ENCODE measurements around the gene TICAM2.

The TICAM2 gene

GRCh38 chr5:115607935-115608334, 5.7 kb upstream of the TICAM2 start:
- no peak for DNase-seq (ENCODE audit: low spot score)

GRCh38 chr5:115605436-115605835, 3.2 kb upstream of the TICAM2 start:
- DNase-seq (ENCODE audit: low spot score) = no peak

GRCh38 chr5:115602591-115603125, 379 bp upstream of the TICAM2 start:
- peak; percentile 34 for DNase-seq (ENCODE audit: low spot score)

GRCh38 chr5:115600766-115601165, 1.5 kb downstream of the TICAM2 start:
- no peak for DNase-seq (ENCODE audit: low spot score)

GRCh38 chr5:115599924-115600323, 2.4 kb downstream of the TICAM2 start:
- no peak for DNase-seq (ENCODE audit: low spot score)

- DNase-seq (ENCODE audit: low spot score) = no peak
Measured at GRCh38 chr5:115599502-115599901, 2.8 kb downstream of the TICAM2 start.

GRCh38 chr5:115594128-115595047, 7.9 kb downstream of the TICAM2 start:
- no peak for DNase-seq (ENCODE audit: low spot score)

- no peak for DNase-seq (ENCODE audit: low spot score)
Measured at GRCh38 chr5:115589043-115589442, 13.2 kb downstream of the TICAM2 start.

GRCh38 chr5:115588640-115589039, 13.6 kb downstream of the TICAM2 start:
- DNase-seq (ENCODE audit: low spot score) = peak; percentile 74

- peak; percentile 56 for DNase-seq (ENCODE audit: low spot score)
Measured at GRCh38 chr5:115586525-115587146, 15.6 kb downstream of the TICAM2 start.

- no peak for DNase-seq (ENCODE audit: low spot score)
Measured at GRCh38 chr5:115585265-115585664, 17.0 kb downstream of the TICAM2 start.

- DNase-seq (ENCODE audit: low spot score) = no peak
Measured at GRCh38 chr5:115584501-115584900, 17.8 kb downstream of the TICAM2 start.

- no peak for DNase-seq (ENCODE audit: low spot score)
Measured at GRCh38 chr5:115583474-115583873, 18.8 kb downstream of the TICAM2 start.

GRCh38 chr5:115580941-115581340, 21.3 kb downstream of the TICAM2 start:
- DNase-seq (ENCODE audit: low spot score) = no peak

GRCh38 chr5:115579747-115580173, 22.5 kb downstream of the TICAM2 start:
- no peak for DNase-seq (ENCODE audit: low spot score)

GRCh38 chr5:115579216-115579615, 23.1 kb downstream of the TICAM2 start:
- DNase-seq (ENCODE audit: low spot score) = no peak

- no peak for DNase-seq (ENCODE audit: low spot score)
Measured at GRCh38 chr5:115578657-115579056, 23.6 kb downstream of the TICAM2 start.

GRCh38 chr5:115577741-115578140, 24.5 kb downstream of the TICAM2 start:
- no peak for DNase-seq (ENCODE audit: low spot score)

- no peak for DNase-seq (ENCODE audit: low spot score)
Measured at GRCh38 chr5:115577329-115577728, 24.9 kb downstream of the TICAM2 start.

- DNase-seq (ENCODE audit: low spot score) = no peak
Measured at GRCh38 chr5:115575167-115576070, 26.9 kb downstream of the TICAM2 start.

GRCh38 chr5:115573133-115573532, 29.1 kb downstream of the TICAM2 start:
- no peak for DNase-seq (ENCODE audit: low spot score)

- peak; percentile 97 for DNase-seq (ENCODE audit: low spot score)
Measured at GRCh38 chr5:115571441-115571878, 30.8 kb downstream of the TICAM2 start.

Measured in cerebellar cortex (tissue), 1 donor.